Measurements from ENCODE around the gene PTCH1.

Gene PTCH1

DNA sequence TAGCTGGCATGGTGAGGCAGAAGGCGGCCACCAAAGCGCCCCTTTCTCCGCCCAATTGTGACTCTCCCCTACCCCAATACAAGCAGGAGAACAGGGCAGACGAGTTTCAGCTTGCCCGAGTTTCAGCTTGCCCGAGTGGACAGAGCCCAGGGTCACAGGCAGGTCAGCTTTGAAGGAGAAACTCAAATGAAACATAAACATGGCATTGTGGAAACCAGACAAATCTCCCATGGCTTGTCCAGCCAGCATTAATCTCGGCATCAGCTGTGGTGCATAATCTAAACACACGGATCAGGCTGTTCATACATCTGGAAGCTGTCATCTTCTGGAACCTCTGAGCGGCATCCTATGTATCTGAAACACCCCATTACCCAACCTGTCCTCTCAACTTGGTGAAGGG, 16.9 kb downstream of the PTCH1 start:
- in situ Hi-C loops (cut with MboI; ENCODE audit: low sequenced_read_pairs), result no loop called here

- in situ Hi-C loops (cut with MboI; ENCODE audit: low sequenced_read_pairs), result no loop called here
Observed at GRCh38 chr9:95499046-95499676, 17.6 kb downstream of the PTCH1 start.

DNA sequence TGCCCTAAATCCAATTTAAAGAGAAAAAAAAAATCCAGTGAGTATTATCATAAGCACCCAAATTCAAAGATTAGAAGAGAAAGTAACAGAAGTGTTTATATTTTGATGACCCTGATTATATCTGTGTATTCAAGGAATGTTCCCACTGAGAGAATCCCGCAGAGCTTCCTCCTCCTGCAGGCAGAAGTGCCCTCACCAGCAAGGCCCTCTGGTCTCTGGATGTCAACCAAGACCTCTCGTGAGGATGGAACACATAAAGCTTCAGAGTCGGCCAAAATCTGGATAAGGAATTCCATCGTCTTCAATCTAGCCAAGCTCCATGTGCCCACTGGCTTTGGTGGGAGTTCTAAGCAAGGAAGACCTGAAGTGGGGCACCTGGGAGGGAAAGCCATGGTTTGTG, 18.1 kb downstream of the PTCH1 start:
- in situ Hi-C loops (cut with MboI; ENCODE audit: low sequenced_read_pairs), result no loop called here

DNA sequence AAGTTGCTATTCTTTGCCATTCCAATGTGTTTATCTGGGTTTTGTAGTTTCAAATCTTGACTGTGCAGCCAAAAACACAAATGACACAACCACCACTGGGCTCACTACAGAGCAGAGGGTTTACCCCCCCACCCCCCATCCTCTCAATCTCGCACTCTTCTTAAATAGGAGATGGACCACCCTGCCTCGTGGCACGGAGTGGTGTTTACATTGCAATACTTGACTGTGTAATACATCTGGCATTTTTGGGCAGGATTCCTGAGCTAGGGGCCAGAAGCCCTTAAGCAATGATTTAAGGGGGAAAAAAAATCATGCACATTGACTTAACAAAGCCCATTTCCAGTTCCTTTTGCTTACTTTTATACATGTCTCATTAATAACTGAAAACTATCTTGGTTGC, 19.0 kb downstream of the PTCH1 start:
- in situ Hi-C loops (cut with MboI; ENCODE audit: low sequenced_read_pairs), result no loop called here

DNA sequence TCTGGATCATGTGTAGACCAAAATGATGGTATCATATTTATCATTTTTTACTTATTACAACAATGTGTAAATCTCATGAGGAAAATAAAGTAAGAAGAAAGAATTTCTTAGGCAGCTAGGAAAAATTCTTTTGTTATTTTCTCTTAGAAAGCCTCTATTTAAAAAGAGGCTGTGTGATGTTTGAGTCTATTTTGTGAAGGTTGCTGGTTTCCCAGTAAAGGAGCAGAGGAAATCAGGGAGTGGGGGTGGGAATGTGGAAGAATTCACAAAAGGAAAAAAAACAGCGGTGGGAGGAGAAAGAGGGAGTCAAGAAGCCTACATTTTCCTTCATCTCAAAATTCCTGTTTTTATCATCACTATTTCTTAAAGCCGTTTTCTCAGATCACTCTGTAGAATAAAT, 20.1 kb downstream of the PTCH1 start:
- in situ Hi-C loops (cut with MboI; ENCODE audit: low sequenced_read_pairs), result no loop called here

DNA sequence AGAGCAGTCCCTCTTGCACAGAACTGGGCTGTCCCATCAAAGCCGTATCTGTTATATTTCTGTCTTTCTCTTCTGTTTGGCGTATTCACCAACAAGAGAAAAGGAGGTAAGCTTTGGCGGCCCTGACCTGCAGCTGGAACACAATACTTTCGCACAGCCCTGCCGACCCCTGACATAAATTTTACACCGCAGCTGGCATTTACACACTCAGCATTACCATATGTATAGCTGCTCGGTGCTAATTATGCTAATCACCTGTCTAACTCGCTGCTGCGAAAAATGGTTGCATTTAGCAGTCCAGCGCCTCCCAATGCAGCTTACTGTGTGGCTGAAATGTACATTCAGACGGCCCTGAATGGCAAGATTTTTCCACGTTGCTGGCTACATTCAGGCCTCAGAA, 20.8 kb downstream of the PTCH1 start:
- in situ Hi-C loops (cut with MboI; ENCODE audit: low sequenced_read_pairs), result no loop called here

- in situ Hi-C loops (cut with MboI; ENCODE audit: low sequenced_read_pairs), result no loop called here
Observed at GRCh38 chr9:95495529-95495928, 21.2 kb downstream of the PTCH1 start.

DNA sequence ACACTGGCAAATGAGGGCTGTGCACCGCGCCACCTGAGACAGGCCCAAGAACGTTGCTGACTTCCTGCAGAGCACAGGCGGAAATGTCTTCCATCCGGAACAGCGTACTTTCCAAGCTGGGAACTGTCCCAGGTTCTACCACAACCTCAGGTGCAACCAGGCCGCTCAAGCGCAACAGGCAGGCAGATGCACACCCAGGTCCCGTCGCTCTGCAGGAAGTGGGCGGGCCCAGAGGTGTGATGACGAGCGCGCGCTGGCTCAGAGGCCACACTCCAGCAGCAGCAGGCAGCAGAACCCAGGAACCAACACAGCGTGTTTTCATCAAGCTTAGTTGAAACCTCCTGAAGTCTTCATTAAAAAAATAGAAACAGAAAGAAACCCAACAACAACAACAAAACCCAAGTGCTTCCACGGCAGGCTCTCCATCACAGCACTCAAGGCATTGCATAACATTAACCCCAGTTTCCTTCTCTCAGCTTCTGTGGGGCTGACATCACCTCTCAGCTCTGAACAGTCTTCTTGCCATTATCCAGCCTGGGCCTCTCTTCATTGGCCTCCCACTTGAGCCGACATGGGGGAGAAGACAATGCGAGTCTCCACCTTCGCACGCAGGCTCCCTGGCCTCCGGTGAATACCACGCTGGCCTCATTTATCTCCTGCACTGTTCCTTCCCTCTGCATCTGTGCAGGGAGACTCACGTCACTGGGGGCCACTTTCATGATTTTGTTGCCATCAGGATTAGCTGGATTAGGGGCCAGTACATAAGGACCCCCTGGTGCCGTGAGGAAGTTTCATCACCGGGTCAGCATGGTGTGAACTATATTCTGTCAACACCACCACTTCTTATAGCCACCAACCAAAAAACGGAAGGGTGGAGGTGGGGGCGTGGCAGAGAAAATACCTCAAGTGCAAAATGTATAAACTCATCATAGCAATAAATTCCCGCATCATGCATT, 22.1 kb downstream of the PTCH1 start:
- in situ Hi-C loops (cut with MboI; ENCODE audit: low sequenced_read_pairs), result no loop called here

- in situ Hi-C loops (cut with MboI; ENCODE audit: low sequenced_read_pairs), result no loop called here
Observed at GRCh38 chr9:95494022-95494415, 22.8 kb downstream of the PTCH1 start.

DNA sequence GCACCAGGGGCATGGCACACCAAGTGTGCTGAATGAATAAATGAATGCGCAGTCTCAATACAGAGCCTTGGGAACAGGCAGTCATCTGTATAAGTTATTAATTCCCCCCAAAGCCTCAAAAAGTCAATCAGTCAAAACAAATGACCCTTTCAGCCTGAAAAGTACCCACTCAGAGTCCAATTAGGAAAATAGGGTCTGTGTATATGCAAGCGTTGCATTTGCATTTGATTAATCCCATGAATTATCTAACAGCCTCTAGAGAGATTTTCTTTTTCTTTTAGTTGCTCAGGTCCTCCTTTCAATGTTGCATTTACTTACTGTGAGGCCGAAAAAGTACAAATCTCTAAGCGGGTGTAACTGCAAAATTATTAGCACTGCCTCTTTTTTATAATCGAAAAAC, 23.4 kb downstream of the PTCH1 start:
- in situ Hi-C loops (cut with MboI; ENCODE audit: low sequenced_read_pairs), result no loop called here

DNA sequence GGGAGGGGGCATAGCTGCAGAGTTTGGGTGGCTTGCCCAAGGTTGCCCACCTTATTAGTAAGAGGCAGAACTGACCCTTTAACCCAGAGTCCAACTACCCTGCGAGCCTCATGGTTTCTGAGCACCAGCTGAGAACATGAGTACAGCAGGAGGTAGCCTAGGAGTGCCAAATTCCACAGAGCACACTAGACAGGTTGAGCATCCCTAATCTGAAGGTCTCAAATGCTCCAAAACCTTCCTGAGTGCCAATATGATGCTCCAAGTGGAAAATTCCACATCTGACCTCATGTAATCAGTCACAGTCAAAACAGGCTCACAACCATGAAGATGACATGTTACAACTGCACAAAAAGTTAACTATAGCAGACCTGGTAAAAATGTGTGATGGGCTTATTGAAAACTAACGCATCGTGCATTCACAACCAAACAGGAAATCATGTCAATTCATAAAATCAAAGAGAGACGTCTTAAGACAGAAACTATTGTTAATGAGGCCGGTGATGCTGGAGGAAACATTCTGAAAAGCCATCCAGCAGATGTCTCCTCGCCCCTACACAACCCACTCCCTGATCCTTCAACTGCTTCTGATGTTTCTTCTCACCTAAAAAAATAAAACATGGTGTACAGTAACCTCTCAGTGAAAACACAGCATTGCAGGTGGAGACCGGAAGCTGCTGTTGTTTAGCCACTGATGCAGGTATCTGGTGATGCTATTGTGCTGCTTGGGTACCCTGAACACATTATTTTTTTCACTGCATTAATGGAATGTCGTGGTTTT, 25.0 kb downstream of the PTCH1 start:
- in situ Hi-C loops (cut with MboI; ENCODE audit: low sequenced_read_pairs), result no loop called here

DNA sequence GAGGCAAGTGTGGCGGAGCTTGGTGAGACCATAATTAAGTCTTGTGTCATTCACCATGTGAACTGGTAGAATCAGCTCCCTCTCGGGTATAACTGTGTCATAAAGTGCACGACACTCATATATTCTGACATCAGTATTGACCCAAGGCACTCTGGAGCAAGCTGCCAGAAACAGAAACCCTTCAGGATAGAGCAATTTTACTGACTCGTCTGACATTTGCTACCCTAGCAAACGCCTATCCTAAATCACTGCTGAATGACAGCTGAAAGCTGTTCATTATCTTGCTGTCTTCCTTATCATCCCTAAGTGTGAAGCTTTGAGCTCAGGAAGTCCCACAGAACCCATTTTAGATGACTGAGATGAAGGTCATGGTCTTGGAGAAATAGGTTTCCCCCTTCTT, 27.8 kb downstream of the PTCH1 start:
- in situ Hi-C loops (cut with MboI; ENCODE audit: low sequenced_read_pairs), result no loop called here

- in situ Hi-C loops (cut with MboI; ENCODE audit: low sequenced_read_pairs), result no loop called here
Observed at GRCh38 chr9:95486318-95486717, 30.5 kb downstream of the PTCH1 start.

DNA sequence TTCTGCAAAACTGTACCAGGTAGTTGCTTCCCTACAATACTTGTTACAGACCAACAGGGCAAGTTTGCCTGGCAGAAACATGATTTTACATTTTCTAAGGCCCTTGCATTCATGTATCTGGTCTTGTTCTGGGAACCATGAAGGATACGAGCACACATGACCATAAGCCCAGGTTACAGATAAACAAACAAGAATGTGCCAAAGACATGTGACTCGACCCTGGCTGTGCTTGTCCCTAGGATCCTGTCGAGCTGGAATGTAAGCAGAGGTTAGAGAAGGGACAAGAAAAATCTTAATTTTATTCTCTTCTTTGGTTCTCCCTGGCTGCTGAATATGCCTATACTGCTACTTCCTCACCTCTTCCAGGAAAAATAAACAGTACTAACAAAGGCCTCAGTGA, 32.5 kb downstream of the PTCH1 start:
- in situ Hi-C loops (cut with MboI; ENCODE audit: low sequenced_read_pairs), result no loop called here

DNA sequence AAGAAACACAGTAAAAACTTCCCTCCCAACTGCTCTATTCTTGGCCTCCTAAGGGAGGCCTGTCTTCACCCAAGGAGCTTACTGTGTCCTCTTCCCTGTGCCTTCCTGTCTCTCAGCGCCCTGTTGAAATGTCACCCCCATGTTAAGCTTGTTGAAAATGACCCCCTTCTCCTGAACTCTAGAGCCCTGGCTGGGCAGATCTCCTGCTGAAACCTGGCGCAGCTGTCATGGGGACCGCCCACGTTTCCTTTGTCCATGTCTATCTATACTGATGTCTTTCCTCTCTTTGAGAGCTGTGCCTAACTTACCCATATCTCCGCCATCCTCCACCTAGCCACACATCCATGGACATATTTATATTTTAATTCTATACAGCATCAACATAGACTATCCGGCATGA, 33.3 kb downstream of the PTCH1 start:
- in situ Hi-C loops (cut with MboI; ENCODE audit: low sequenced_read_pairs), result no loop called here

GRCh38 chr9:95482621-95483020, 34.1 kb downstream of the PTCH1 start:
- in situ Hi-C loops (cut with MboI; ENCODE audit: low sequenced_read_pairs), result no loop called here

- in situ Hi-C loops (cut with MboI; ENCODE audit: low sequenced_read_pairs), result no loop called here
Observed at GRCh38 chr9:95481000-95481399, 35.8 kb downstream of the PTCH1 start.

- in situ Hi-C loops (cut with MboI; ENCODE audit: low sequenced_read_pairs), result no loop called here
Observed at GRCh38 chr9:95480346-95480745, 36.4 kb downstream of the PTCH1 start.

DNA sequence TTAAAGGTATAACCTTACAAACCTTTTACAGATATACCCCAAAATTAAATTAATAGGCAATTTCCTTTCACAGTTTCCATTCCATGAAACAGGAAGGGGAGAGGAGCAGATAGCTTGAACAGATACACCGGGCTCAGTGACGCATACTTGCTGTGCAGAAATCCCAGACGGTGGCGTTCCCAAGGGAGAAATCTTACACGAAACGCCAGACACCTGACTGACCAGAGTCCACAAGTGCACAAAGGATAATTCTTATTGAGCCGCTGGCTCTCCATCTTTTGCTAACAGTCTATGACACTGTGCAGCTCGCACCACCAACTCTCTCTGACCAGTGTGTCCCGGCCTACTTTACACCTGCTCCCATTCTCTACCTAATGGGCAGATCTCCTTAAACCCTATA, 37.4 kb downstream of the PTCH1 start:
- in situ Hi-C loops (cut with MboI; ENCODE audit: low sequenced_read_pairs), result no loop called here

GRCh38 chr9:95478335-95478734, 38.4 kb downstream of the PTCH1 start:
- in situ Hi-C loops (cut with MboI; ENCODE audit: low sequenced_read_pairs), result no loop called here

DNA sequence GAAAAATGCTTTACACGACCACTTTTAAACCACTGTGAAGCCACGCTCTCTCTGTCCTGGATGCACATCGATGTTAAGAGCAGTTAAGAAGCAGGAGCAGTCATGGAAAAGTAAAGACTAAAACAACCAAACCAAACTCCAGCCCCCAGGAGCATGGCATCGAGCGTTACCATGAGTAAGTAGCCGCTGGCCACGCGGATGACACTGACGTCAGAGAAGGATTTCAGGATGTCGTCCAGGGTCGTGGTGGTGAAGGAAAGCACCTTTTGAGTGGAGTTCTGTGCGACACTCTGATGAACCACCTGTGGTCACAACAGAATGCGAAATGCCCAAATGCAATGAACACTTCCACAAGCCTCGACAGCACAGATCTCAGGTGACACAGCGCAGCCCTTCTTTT, 38.9 kb downstream of the PTCH1 start:
- in situ Hi-C loops (cut with MboI; ENCODE audit: low sequenced_read_pairs), result no loop called here

- in situ Hi-C loops (cut with MboI; ENCODE audit: low sequenced_read_pairs), result no loop called here
Observed at GRCh38 chr9:95477441-95477840, 39.3 kb downstream of the PTCH1 start.

All from hTERT RPE-1 (cell line).